H9 (cell line): ENCODE measurements around the gene BEGAIN. TPM values are rescaled to one million over a fixed set of nuclear protein-coding genes. Genes with fewer than 3 reads are reported as not detected.

Source experiments
- DNase-seq: peaks from one replicate; pipeline ENCODE4 v3.0.0-alpha.2; 2017
- H2AFZ ChIP-seq: one replicate; pipeline ENCODE4 v1.6.1; 2013; ENCODE audit warnings: mild to moderate bottlenecking, low read length, control low read depth, moderate library complexity
- H2AK5ac ChIP-seq: 2 replicates; pipeline ENCODE4 v1.6.1; 2013; ENCODE audit warnings: low read length, control low read depth, mixed read lengths; ENCODE audit not compliant: insufficient read length
- H2BK120ac ChIP-seq: one replicate; pipeline ENCODE4 v1.6.1; 2013; ENCODE audit warnings: low read depth, mild to moderate bottlenecking, low read length, control low read depth, inconsistent platforms; ENCODE audit not compliant: poor library complexity, severe bottlenecking
- H2BK12ac ChIP-seq: 2 replicates; pipeline ENCODE4 v1.6.1; 2013; ENCODE audit warnings: low read length, control low read depth, mixed read lengths, low read depth; ENCODE audit not compliant: insufficient read length
- H2BK15ac ChIP-seq: 2 replicates; pipeline ENCODE4 v1.6.1; 2013; ENCODE audit warnings: low read depth, low read length, control low read depth
- H2BK20ac ChIP-seq: one replicate; pipeline ENCODE4 v1.6.1; 2013; ENCODE audit warnings: low read depth, mild to moderate bottlenecking, low read length, control low read depth, inconsistent platforms; ENCODE audit not compliant: poor library complexity, severe bottlenecking
- H2BK5ac ChIP-seq: 2 replicates; pipeline ENCODE4 v1.6.1; 2013; ENCODE audit warnings: low read length, control low read depth, mixed read lengths; ENCODE audit not compliant: insufficient read length
- H3K14ac ChIP-seq: 2 replicates; pipeline ENCODE4 v1.6.1; 2013; ENCODE audit warnings: low read length, control low read depth; ENCODE audit not compliant: insufficient read depth
- H3K18ac ChIP-seq: 2 replicates; pipeline ENCODE4 v1.6.1; 2013; ENCODE audit warnings: low read depth, mild to moderate bottlenecking, mixed read lengths, low read length, control low read depth; ENCODE audit not compliant: insufficient read length
- H3K23ac ChIP-seq: 2 replicates; pipeline ENCODE4 v1.6.1; 2013; ENCODE audit warnings: low read length, control low read depth, mixed read lengths, low read depth; ENCODE audit not compliant: insufficient read length
- H3K23me2 ChIP-seq: 2 replicates; pipeline ENCODE4 v1.6.1; 2013; ENCODE audit warnings: low read depth, mild to moderate bottlenecking, mixed read lengths, low read length, control low read depth; ENCODE audit not compliant: insufficient read length, poor library complexity, severe bottlenecking
- H3K27ac ChIP-seq: 2 replicates; pipeline ENCODE4 v1.5.1; 2013; ENCODE audit warnings: low read length, control low read depth, mixed read lengths, low read depth; ENCODE audit not compliant: insufficient read length
- H3K27me3 ChIP-seq: 2 replicates; pipeline ENCODE4 v1.6.1; 2013; ENCODE audit warnings: low read length, control low read depth, inconsistent platforms; ENCODE audit not compliant: insufficient read depth
- H3K4ac ChIP-seq: 2 replicates; pipeline ENCODE4 v1.6.1; 2013; ENCODE audit warnings: low read depth, mild to moderate bottlenecking, control low read depth, inconsistent platforms, low read length, moderate library complexity
- H3K4me1 ChIP-seq: 2 replicates; pipeline ENCODE4 v1.6.1; 2013; ENCODE audit warnings: low read length, control low read depth, inconsistent platforms; ENCODE audit not compliant: insufficient read depth
- H3K4me2 ChIP-seq: 2 replicates; pipeline ENCODE4 v1.6.1; 2013; ENCODE audit warnings: low read length, control low read depth, mixed read lengths; ENCODE audit not compliant: insufficient read length, insufficient read depth
- H3K56ac ChIP-seq: 2 replicates; pipeline ENCODE4 v1.6.1; 2013; ENCODE audit warnings: low read depth, mild to moderate bottlenecking, mixed read lengths, low read length, control low read depth; ENCODE audit not compliant: insufficient read length
- H3K79me1 ChIP-seq: 2 replicates; pipeline ENCODE4 v1.6.1; 2013; ENCODE audit warnings: low read depth, mild to moderate bottlenecking, moderate library complexity, low read length, control low read depth, inconsistent platforms; ENCODE audit not compliant: insufficient read depth, poor library complexity, severe bottlenecking
- H3K79me2 ChIP-seq: 2 replicates; pipeline ENCODE4 v1.6.1; 2013; ENCODE audit warnings: low read length, control low read depth, inconsistent platforms; ENCODE audit not compliant: insufficient read depth
- H3K9ac ChIP-seq: 2 replicates; pipeline ENCODE4 v1.6.1; 2013; ENCODE audit warnings: low read length, control low read depth, mixed read lengths; ENCODE audit not compliant: insufficient read length; ENCODE audit errors: extremely low read depth
- H3K9me3 ChIP-seq: one replicate; pipeline ENCODE4 v1.6.1; 2013; ENCODE audit warnings: low read depth, low read length, inconsistent platforms; ENCODE audit not compliant: control insufficient read depth
- H3T11ph ChIP-seq: one replicate; pipeline ENCODE4 v1.6.1; 2013; ENCODE audit warnings: mild to moderate bottlenecking, low read length, control low read depth, inconsistent platforms
- H4K20me1 ChIP-seq: one replicate; pipeline ENCODE4 v1.6.1; 2013; ENCODE audit not compliant: control insufficient read depth, insufficient read length, insufficient read depth
- H4K5ac ChIP-seq: 2 replicates; pipeline ENCODE4 v1.6.1; 2013; ENCODE audit warnings: low read depth, mild to moderate bottlenecking, mixed read lengths, low read length, control low read depth; ENCODE audit not compliant: insufficient read length
- H4K8ac ChIP-seq: replicated peaks from 2 replicates; pipeline ENCODE4 v1.6.1; 2013; ENCODE audit warnings: low read length, control low read depth, mixed read lengths, low read depth; ENCODE audit not compliant: insufficient read length
- H4K91ac ChIP-seq: 2 replicates; pipeline ENCODE4 v1.6.1; 2013; ENCODE audit warnings: low read depth, mild to moderate bottlenecking, moderate library complexity, mixed read lengths, low read length, control low read depth; ENCODE audit not compliant: insufficient read length
- H3K27ac Mint-ChIP-seq, 3 experiments: 2 replicates in 2 of 3; 3 replicates in 1 of 3; pipeline ENCODE4 v1.8.0; 2020 to 2021; ENCODE audit warnings: mixed read lengths in 3 of 3, mild to moderate bottlenecking in 1 of 3, moderate library complexity in 1 of 3
- H3K27me3 Mint-ChIP-seq: 2 replicates; pipeline ENCODE4 v1.8.0; 2021; ENCODE audit warnings: low read depth, mild to moderate bottlenecking, moderate library complexity, mixed read lengths
- H3K36me3 Mint-ChIP-seq, 3 experiments: 2 replicates in 2 of 3; 3 replicates in 1 of 3; pipeline ENCODE4 v1.8.0; 2020 to 2021; ENCODE audit warnings: low read depth in 3 of 3, mixed read lengths in 3 of 3; ENCODE audit not compliant: insufficient read depth in 1 of 3
- H3K4me1 Mint-ChIP-seq, 2 experiments: 2 replicates each; pipeline ENCODE4 v1.8.0; 2020; ENCODE audit warnings: mixed read lengths in 2 of 2
- H3K4me3 Mint-ChIP-seq, 2 experiments: 2 replicates in 1 of 2; 3 replicates in 1 of 2; pipeline ENCODE4 v1.8.0; 2020 to 2021; ENCODE audit warnings: mild to moderate bottlenecking in 2 of 2, mixed read lengths in 2 of 2, moderate library complexity in 1 of 2
- H3K9me3 Mint-ChIP-seq, 2 experiments: 2 replicates in 1 of 2; 3 replicates in 1 of 2; pipeline ENCODE4 v1.8.0; 2020; ENCODE audit warnings: mild to moderate bottlenecking in 2 of 2, mixed read lengths in 2 of 2, moderate library complexity in 1 of 2
- CTCF ChIP-seq: fragments of 200-600 bp; sonication (generic); conservative IDR thresholded peaks from 3 replicates; pipeline ENCODE4 v1.8.0; 2021; ENCODE audit warnings: antibody characterized with exemption, mild to moderate bottlenecking
- WGBS: extraction: QIAGEN DNeasy Blood & Tissue Kit; methylation state at CpG from one replicate; pipeline ENCODE4 v1.1.7; 2013; ENCODE audit warnings: missing lambda C conversion rate, low lambda C conversion rate, mixed read lengths; ENCODE audit not compliant: insufficient read length; ENCODE audit errors: extremely low coverage; 5-methylcytosine and 5-hydroxymethylcytosine counted together
- total RNA-seq: library from RNA; stranded (reverse); gene quantifications from 2 replicates; pipeline ENCODE4 v1.2.1, GENCODE V29; 2021

BEGAIN gene
- total RNA-seq, 1 experiment from 2014 or later: 2.6 TPM

GRCh38 chr14:100524933-100525243, 62.3 kb downstream of the BEGAIN start:
- no peaks in the 10 kb centered on the region for H3K79me2 ChIP-seq
- H2BK5ac ChIP-seq: no peak overlapping the region
- DNase-seq: peak; percentile 57
- no peak overlapping the region for H4K8ac ChIP-seq
- H3K4me2 ChIP-seq: no peak overlapping the region
- no peak overlapping the region for H2AFZ ChIP-seq
- Mint-ChIP-seq H3K9me3 (no peaks in the 10 kb centered on the region), H3K27ac (no peak overlapping the region), H3K27me3 (no peaks in the 10 kb centered on the region), H3K4me1 (peaks cover 8 to 9% of the 10 kb centered on the region in 2 experiments; a peak in 3 of 4 replicates), H3K36me3 (no peaks in the 10 kb centered on the region), H3K4me3 (no peak overlapping the region)
- H3K4ac ChIP-seq: no peak overlapping the region
- H3T11ph ChIP-seq: no peak overlapping the region
- no peaks in the 10 kb centered on the region for H3K4me1 ChIP-seq
- H4K20me1 ChIP-seq: peaks cover 3% of the 10 kb centered on the region
- no peaks in the 10 kb centered on the region for H3K23me2 ChIP-seq
- no peak overlapping the region for H3K14ac ChIP-seq
- no peak overlapping the region for H3K27ac ChIP-seq
- H3K9me3 ChIP-seq: no peaks in the 10 kb centered on the region
- no peak overlapping the region for H2BK120ac ChIP-seq
- no peak overlapping the region for H3K23ac ChIP-seq
- no peak overlapping the region for H2AK5ac ChIP-seq
- no peaks in the 10 kb centered on the region for H3K27me3 ChIP-seq
- H3K56ac ChIP-seq: no peak overlapping the region
- no CpG with 5 or more reads among the region's 8 CpGs for WGBS
- no peak overlapping the region for H2BK15ac ChIP-seq
- no peak overlapping the region for H3K18ac ChIP-seq
- no peak overlapping the region for H4K91ac ChIP-seq
- no peak overlapping the region for H2BK20ac ChIP-seq
- no peak overlapping the region for H4K5ac ChIP-seq
- H3K9ac ChIP-seq: no peak overlapping the region
- H3K79me1 ChIP-seq: no peaks in the 10 kb centered on the region
- TF ChIP-seq CTCF: peak; percentile 82
- H2BK12ac ChIP-seq: no peak overlapping the region
